ENCODE results near the gene SVEP1. TPM values are rescaled to one million over a fixed set of nuclear protein-coding genes. Genes with fewer than 3 reads are reported as not detected.
A peak's percentile ranks its signal among the peaks of the same experiment; 100 is the strongest.
"Not testable (repeated sequence)": the region's sequence is repeated elsewhere in the genome, so short reads cannot be mapped to it uniquely, and the experiment has no call there.

SVEP1 gene
- total RNA-seq, 1 donor from 2014 or later: under 0.01 TPM

- DNase-seq (ENCODE audit: low read depth in 2 of 2): no peak
These were observed 208.0 kb downstream of the SVEP1 start for GRCh38 chr9:110371411-110372007.

GRCh38 chr9:110370315-110370714, 209.2 kb downstream of the SVEP1 start:
- DNase-seq (ENCODE audit: low read depth in 2 of 2): no peak

GRCh38 chr9:110364451-110364850, 215.1 kb downstream of the SVEP1 start:
- no peak for DNase-seq (ENCODE audit: low read depth in 2 of 2)

GRCh38 chr9:110358992-110359391, 220.5 kb downstream of the SVEP1 start:
- DNase-seq (ENCODE audit: low read depth in 2 of 2): not testable (repeated sequence)

GRCh38 chr9:110357505-110357904, 222.0 kb downstream of the SVEP1 start:
- no peak for DNase-seq (ENCODE audit: low read depth in 2 of 2)

GRCh38 chr9:110356639-110357395, 222.7 kb downstream of the SVEP1 start:
- no peak for DNase-seq (ENCODE audit: low read depth in 2 of 2)

- no peak for DNase-seq (ENCODE audit: low read depth in 2 of 2)
These were observed 223.6 kb downstream of the SVEP1 start for GRCh38 chr9:110355911-110356310.

GRCh38 chr9:110351009-110351467, 228.5 kb downstream of the SVEP1 start:
- DNase-seq (ENCODE audit: low read depth in 2 of 2): peak in 1 of 2 donors; percentile 5

- DNase-seq (ENCODE audit: low read depth in 2 of 2): no peak
These were observed 233.2 kb downstream of the SVEP1 start for GRCh38 chr9:110346325-110346724.

GRCh38 chr9:110344821-110345220, 234.7 kb downstream of the SVEP1 start:
- DNase-seq (ENCODE audit: low read depth in 2 of 2): no peak

- no peak for DNase-seq (ENCODE audit: low read depth in 2 of 2)
These were observed 236.0 kb downstream of the SVEP1 start for GRCh38 chr9:110343551-110343950.

GRCh38 chr9:110340306-110340705, 239.2 kb downstream of the SVEP1 start:
- peak in 1 of 2 donors; percentile 5 for DNase-seq (ENCODE audit: low read depth in 2 of 2)

- no peak for DNase-seq (ENCODE audit: low read depth in 2 of 2)
These were observed 241.4 kb downstream of the SVEP1 start for GRCh38 chr9:110338143-110338542.

- DNase-seq (ENCODE audit: low read depth in 2 of 2): no peak
These were observed 241.8 kb downstream of the SVEP1 start, which contains the start of gene TXNDC8 for GRCh38 chr9:110337727-110338126. TSS of gene TXNDC8 (minus strand) at chr9:110337863.

- DNase-seq (ENCODE audit: low read depth in 2 of 2): no peak
These were observed 243.2 kb downstream of the SVEP1 start for GRCh38 chr9:110336363-110336762.

- DNase-seq (ENCODE audit: low read depth in 2 of 2): no peak
These were observed 244.7 kb downstream of the SVEP1 start for GRCh38 chr9:110334871-110335270.

- DNase-seq (ENCODE audit: low read depth in 2 of 2): no peak
These were observed 245.4 kb downstream of the SVEP1 start for GRCh38 chr9:110334183-110334582.

GRCh38 chr9:110332766-110333165, 246.8 kb downstream of the SVEP1 start:
- DNase-seq (ENCODE audit: low read depth in 2 of 2): no peak

- DNase-seq (ENCODE audit: low read depth in 2 of 2): no peak
These were observed 248.9 kb downstream of the SVEP1 start for GRCh38 chr9:110330484-110331105.

GRCh38 chr9:110329639-110330230, 249.8 kb downstream of the SVEP1 start:
- peak in 1 of 2 donors; percentile 1 for DNase-seq (ENCODE audit: low read depth in 2 of 2)

GRCh38 chr9:110328763-110329162, 250.8 kb downstream of the SVEP1 start:
- no peak for DNase-seq (ENCODE audit: low read depth in 2 of 2)

- DNase-seq (ENCODE audit: low read depth in 2 of 2): no peak
These were observed 251.8 kb downstream of the SVEP1 start for GRCh38 chr9:110327716-110328115.
